ENCODE data around the gene GRID2. TPM values are rescaled to one million over a fixed set of nuclear protein-coding genes. Genes with fewer than 3 reads are reported as not detected.
"Not testable (repeated sequence)": the region's sequence is repeated elsewhere in the genome, so short reads cannot be mapped to it uniquely, and the experiment has no call there.

Gene GRID2
- polyA plus RNA-seq, 1 donor from 2014 or later: 14.9 TPM

- no peak overlapping the region for H3K4me2 ChIP-seq (ENCODE audit: low read length)
- no peaks in the 10 kb centered on the region for H3F3A ChIP-seq (ENCODE audit: insufficient read depth, low read length, poor library complexity, severe bottlenecking)
- TF ChIP-seq REST (IDR thresholded peaks at IDR 0.05; ENCODE audit: borderline replicate concordance): no peak
- no peaks in the 10 kb centered on the region for H4K20me1 ChIP-seq (ENCODE audit: insufficient read depth)
- no peaks in the 10 kb centered on the region for H3K9me3 ChIP-seq (ENCODE audit: low read length)
- no peak overlapping the region for H3K4me3 ChIP-seq (ENCODE audit: low read length)
- H3K27me3 ChIP-seq (ENCODE audit: insufficient read depth, low read depth, low read length): peaks cover 2% of the 10 kb centered on the region
- no peaks in the 10 kb centered on the region for H3K36me3 ChIP-seq (ENCODE audit: insufficient read depth, low read length)
- no peak overlapping the region for H3K27ac ChIP-seq (ENCODE audit: low read length)
- H3K79me2 ChIP-seq (replicated peaks; ENCODE audit: insufficient read depth, low read length): no peaks in the 10 kb centered on the region
- H3K9ac ChIP-seq (ENCODE audit: low read length): no peak overlapping the region
- H2AFZ ChIP-seq (ENCODE audit: low read depth, low read length): no peak overlapping the region
- no peaks in the 10 kb centered on the region for H3K9me2 ChIP-seq (ENCODE audit: insufficient read depth, low read length)
Observed at GRCh38 chr4:92421920-92422319, 118.2 kb downstream of the GRID2 start.

- Histone ChIP-seq H3K4me2 (ENCODE audit: low read length) (no peak overlapping the region), H3K27ac (ENCODE audit: low read length) (no peak overlapping the region), H3K27me3 (ENCODE audit: insufficient read depth, low read depth, low read length) (no peaks in the 10 kb centered on the region), H3K9me2 (ENCODE audit: insufficient read depth, low read length) (no peaks in the 10 kb centered on the region), H3K9ac (ENCODE audit: low read length) (no peak overlapping the region), H3K79me2 (replicated peaks; ENCODE audit: insufficient read depth, low read length) (no peaks in the 10 kb centered on the region), H3K4me3 (ENCODE audit: low read length) (no peak overlapping the region), H2AFZ (ENCODE audit: low read depth, low read length) (no peak overlapping the region), H4K20me1 (ENCODE audit: insufficient read depth) (no peaks in the 10 kb centered on the region), H3K9me3 (ENCODE audit: low read length) (no peaks in the 10 kb centered on the region), H3F3A (ENCODE audit: insufficient read depth, low read length, poor library complexity, severe bottlenecking) (no peaks in the 10 kb centered on the region), H3K36me3 (ENCODE audit: insufficient read depth, low read length) (no peaks in the 10 kb centered on the region)
- TF ChIP-seq POLR2AphosphoS5 (IDR thresholded peaks at IDR 0.05): no peak
- no peak for TF ChIP-seq SMC3 (conservative IDR thresholded peaks at IDR 0.05; ENCODE audit: poor library complexity)
- no peak for TF ChIP-seq REST (IDR thresholded peaks at IDR 0.05; ENCODE audit: borderline replicate concordance)
- no peak for TF ChIP-seq CTCF (IDR thresholded peaks at IDR 0.05; ENCODE audit: poor library complexity, severe bottlenecking)
- no peak for TF ChIP-seq TAF1 (IDR thresholded peaks at IDR 0.05; ENCODE audit: low read depth)
- TF ChIP-seq RAD21 (conservative IDR thresholded peaks at IDR 0.05): no peak
- no peak for TF ChIP-seq MXI1 (conservative IDR thresholded peaks at IDR 0.05; ENCODE audit: poor library complexity, severe bottlenecking)
- TF ChIP-seq EP300 (conservative IDR thresholded peaks at IDR 0.05; ENCODE audit: poor library complexity, severe bottlenecking): no peak
- TF ChIP-seq EZH2 (IDR thresholded peaks at IDR 0.05; ENCODE audit: borderline replicate concordance, insufficient read depth, low read length, poor library complexity, severe bottlenecking): no peak
Observed at GRCh38 chr4:92433272-92433758, 129.5 kb downstream of the GRID2 start.

DNA sequence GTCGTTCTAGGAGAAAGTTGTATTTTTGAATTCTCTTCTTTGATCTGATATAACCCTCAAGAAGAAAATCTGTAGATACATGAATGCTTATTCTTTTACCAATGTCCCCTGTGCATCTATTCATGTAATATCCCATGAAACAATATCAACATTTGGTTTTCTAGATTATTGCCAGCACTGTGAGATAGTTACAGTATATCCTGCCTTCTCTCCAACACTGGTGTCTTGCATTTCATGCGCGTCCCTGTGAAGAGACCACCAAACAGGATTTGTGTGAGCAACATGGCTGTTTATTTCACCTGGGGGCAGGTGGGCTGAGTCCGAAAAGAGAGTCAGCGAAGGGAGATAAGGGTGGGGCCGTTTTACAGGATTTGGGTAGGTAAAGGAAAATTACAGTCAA is 135.0 kb downstream of the GRID2 start:
- not testable (repeated sequence) for H3K9me2 ChIP-seq (ENCODE audit: insufficient read depth, low read length); H3K79me2 ChIP-seq (replicated peaks; ENCODE audit: insufficient read depth, low read length); H3K9me3 ChIP-seq (ENCODE audit: low read length); H3K36me3 ChIP-seq (ENCODE audit: insufficient read depth, low read length); H3K27ac ChIP-seq (ENCODE audit: low read length); H3K4me2 ChIP-seq (ENCODE audit: low read length); H4K20me1 ChIP-seq (ENCODE audit: insufficient read depth); H3F3A ChIP-seq (ENCODE audit: insufficient read depth, low read length, poor library complexity, severe bottlenecking); H3K27me3 ChIP-seq (ENCODE audit: insufficient read depth, low read depth, low read length); H2AFZ ChIP-seq (ENCODE audit: low read depth, low read length); H3K9ac ChIP-seq (ENCODE audit: low read length); H3K4me3 ChIP-seq (ENCODE audit: low read length)

DNA sequence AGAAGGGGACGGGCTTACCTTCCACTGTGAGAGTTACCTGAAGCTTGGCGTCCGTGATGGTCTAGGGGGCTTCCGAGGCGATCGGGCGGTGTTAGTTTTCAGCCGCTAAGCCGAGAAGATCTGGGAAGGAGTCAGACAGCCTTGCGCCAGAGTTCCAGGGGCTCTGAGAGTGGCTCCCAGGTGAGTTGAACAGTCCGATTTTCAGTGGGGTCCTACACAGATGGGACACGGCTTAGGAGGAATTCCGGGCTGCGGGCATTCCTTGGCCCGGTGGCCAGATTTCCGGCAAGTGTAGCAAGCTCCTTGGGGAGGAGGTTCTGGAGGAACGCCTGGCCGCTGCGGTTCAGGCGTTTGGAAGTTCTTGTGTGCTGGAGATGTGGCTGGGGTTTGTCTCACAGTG is 138.4 kb downstream of the GRID2 start:
- not testable (repeated sequence) for H3K9me3 ChIP-seq (ENCODE audit: low read length); H3K36me3 ChIP-seq (ENCODE audit: insufficient read depth, low read length); H3F3A ChIP-seq (ENCODE audit: insufficient read depth, low read length, poor library complexity, severe bottlenecking); H3K27me3 ChIP-seq (ENCODE audit: insufficient read depth, low read depth, low read length); H3K4me3 ChIP-seq (ENCODE audit: low read length); H3K79me2 ChIP-seq (replicated peaks; ENCODE audit: insufficient read depth, low read length); H3K9me2 ChIP-seq (ENCODE audit: insufficient read depth, low read length); H3K4me2 ChIP-seq (ENCODE audit: low read length); H4K20me1 ChIP-seq (ENCODE audit: insufficient read depth); H3K9ac ChIP-seq (ENCODE audit: low read length); H2AFZ ChIP-seq (ENCODE audit: low read depth, low read length); H3K27ac ChIP-seq (ENCODE audit: low read length)

Data from neural cell (in vitro differentiated cells).